Effector memory CD4-positive, alpha-beta T cell (primary cell): Measurements from ENCODE around the gene SNX27.
"Not testable (repeated sequence)": the region's sequence is repeated elsewhere in the genome, so short reads cannot be mapped to it uniquely, and the experiment has no call there.

Source experiments
- DNase-seq, 3 donors: peaks; one replicate each; pipeline ENCODE4 v3.0.0-alpha.2; 2020
- H3K27ac ChIP-seq: 2 replicates; pipeline ENCODE4 v1.7.0; 2013; ENCODE audit warnings: mild to moderate bottlenecking, low read length, moderate library complexity; ENCODE audit not compliant: insufficient read depth, poor library complexity, severe bottlenecking
- H3K27me3 ChIP-seq: replicated peaks from 2 replicates; pipeline ENCODE4 v1.7.0; 2013; ENCODE audit warnings: mild to moderate bottlenecking, low read length; ENCODE audit not compliant: insufficient read depth, control insufficient read depth, poor library complexity, severe bottlenecking
- H3K36me3 ChIP-seq: 2 replicates; pipeline ENCODE4 v1.7.0; 2013; ENCODE audit warnings: mild to moderate bottlenecking, low read length, moderate library complexity; ENCODE audit not compliant: control insufficient read depth, insufficient read depth
- H3K4me1 ChIP-seq: 2 replicates; pipeline ENCODE4 v1.7.0; 2013; ENCODE audit warnings: low read length, mild to moderate bottlenecking; ENCODE audit not compliant: control insufficient read depth, insufficient read depth, poor library complexity, severe bottlenecking
- H3K4me3 ChIP-seq: 2 replicates; pipeline ENCODE4 v1.7.0; 2013; ENCODE audit warnings: low read length, low read depth, mild to moderate bottlenecking; ENCODE audit not compliant: insufficient read depth, poor library complexity, severe bottlenecking
- H3K9me3 ChIP-seq: 2 replicates; pipeline ENCODE4 v1.7.0; 2013; ENCODE audit warnings: mild to moderate bottlenecking, low read length, moderate library complexity; ENCODE audit not compliant: control insufficient read depth

Gene SNX27

GRCh38 chr1:151596166-151596953 is 15.5 kb upstream of the SNX27 start:
- H3K27me3 ChIP-seq = no peaks in the 10 kb centered on the region
- H3K4me1 ChIP-seq = no peaks in the 10 kb centered on the region
- no peaks in the 10 kb centered on the region for H3K36me3 ChIP-seq
- no peaks in the 10 kb centered on the region for H3K9me3 ChIP-seq
- H3K27ac ChIP-seq = no peak overlapping the region
- no peak for DNase-seq
- H3K4me3 ChIP-seq = no peak overlapping the region

- not testable (repeated sequence) for H3K9me3 ChIP-seq, H3K27ac ChIP-seq, DNase-seq, H3K27me3 ChIP-seq, H3K4me3 ChIP-seq, H3K4me1 ChIP-seq, H3K36me3 ChIP-seq
Observed at GRCh38 chr1:151602550-151602949, 9.3 kb upstream of the SNX27 start.

GRCh38 chr1:151604291-151604690 is 7.6 kb upstream of the SNX27 start:
- Histone ChIP-seq H3K36me3 (no peaks in the 10 kb centered on the region), H3K4me1 (no peaks in the 10 kb centered on the region), H3K9me3 (no peaks in the 10 kb centered on the region), H3K27me3 (no peaks in the 10 kb centered on the region), H3K4me3 (no peak overlapping the region), H3K27ac (no peak overlapping the region)
- no peak for DNase-seq

GRCh38 chr1:151606384-151606783 is 5.5 kb upstream of the SNX27 start:
- no peaks in the 10 kb centered on the region for H3K9me3 ChIP-seq
- no peaks in the 10 kb centered on the region for H3K36me3 ChIP-seq
- DNase-seq = no peak
- no peak overlapping the region for H3K4me3 ChIP-seq
- no peaks in the 10 kb centered on the region for H3K27me3 ChIP-seq
- H3K27ac ChIP-seq = no peak overlapping the region
- H3K4me1 ChIP-seq = no peaks in the 10 kb centered on the region

GRCh38 chr1:151606857-151607256 is 5.0 kb upstream of the SNX27 start:
- H3K4me3 ChIP-seq = no peak overlapping the region
- no peak overlapping the region for H3K27ac ChIP-seq
- DNase-seq = no peak
- no peaks in the 10 kb centered on the region for H3K9me3 ChIP-seq
- no peaks in the 10 kb centered on the region for H3K36me3 ChIP-seq
- H3K27me3 ChIP-seq = no peaks in the 10 kb centered on the region
- H3K4me1 ChIP-seq = no peaks in the 10 kb centered on the region

- Histone ChIP-seq H3K27me3 (no peaks in the 10 kb centered on the region), H3K4me3 (no peak overlapping the region), H3K9me3 (no peaks in the 10 kb centered on the region), H3K27ac (no peak overlapping the region), H3K4me1 (peaks cover 11% of the 10 kb centered on the region), H3K36me3 (no peaks in the 10 kb centered on the region)
- no peak for DNase-seq
Observed at GRCh38 chr1:151610142-151610541, 1.7 kb upstream of the SNX27 start.

GRCh38 chr1:151611288-151611790 is 511 bp upstream of the SNX27 start:
- no peaks in the 10 kb centered on the region for H3K9me3 ChIP-seq
- no peak overlapping the region for H3K27ac ChIP-seq
- peaks cover 11% of the 10 kb centered on the region for H3K4me1 ChIP-seq
- H3K36me3 ChIP-seq = no peaks in the 10 kb centered on the region
- no peaks in the 10 kb centered on the region for H3K27me3 ChIP-seq
- H3K4me3 ChIP-seq = no peak overlapping the region
- DNase-seq = no peak

GRCh38 chr1:151612501-151613281 is 841 bp downstream of the SNX27 start:
- Histone ChIP-seq H3K4me3 (peak overlapping the region; percentile 100), H3K9me3 (no peaks in the 10 kb centered on the region), H3K27me3 (no peaks in the 10 kb centered on the region), H3K4me1 (peaks cover 11% of the 10 kb centered on the region), H3K36me3 (no peaks in the 10 kb centered on the region), H3K27ac (peak overlapping the region; percentile 91)
- DNase-seq = peak in 1 of 3 donors; percentile 3

- Histone ChIP-seq H3K9me3 (no peaks in the 10 kb centered on the region), H3K27me3 (no peaks in the 10 kb centered on the region), H3K4me1 (peaks cover 11% of the 10 kb centered on the region), H3K4me3 (peak overlapping the region; percentile 100), H3K36me3 (no peaks in the 10 kb centered on the region), H3K27ac (no peak overlapping the region)
- DNase-seq = no peak
Observed at GRCh38 chr1:151613282-151613780, 1.5 kb downstream of the SNX27 start.
